Left renal cortex interstitium (tissue), 4 donors: Measurements from ENCODE around the gene SPRYD4. TPM values are rescaled to one million over a fixed set of nuclear protein-coding genes. Genes with fewer than 3 reads are reported as not detected.

Source experiments
- DNase-seq, 4 donors: peaks; one replicate each; pipeline ENCODE4 v3.0.0-alpha.2; 2013; ENCODE audit warnings: low read depth in 4 of 4, low spot score in 2 of 4, missing footprints in 1 of 4
- polyA plus RNA-seq, 4 donors: library from polyadenylated mRNA; unstranded; fragments of 120-200 nt; gene quantifications; one replicate each; pipeline ENCODE4 v1.2.1, GENCODE V29; 2013; ENCODE audit not compliant: insufficient read length in 4 of 4

SPRYD4 gene
- polyA plus RNA-seq, 4 donors = 3.4 to 7.4 (median 5.1) TPM

- no peak for DNase-seq
Measured at GRCh38 chr12:56518570-56518969, 50.2 kb downstream of the SPRYD4 start.

GRCh38 chr12:56520048-56520447 lies 51.7 kb downstream of the SPRYD4 start:
- no peak for DNase-seq

- no peak for DNase-seq
Measured at GRCh38 chr12:56520506-56520905, 52.1 kb downstream of the SPRYD4 start.

- no peak for DNase-seq
Measured at GRCh38 chr12:56521209-56521589, 52.8 kb downstream of the SPRYD4 start.

- DNase-seq = peak; percentile 73 to 84 (median 81)
Measured at GRCh38 chr12:56521590-56522371, 53.4 kb downstream of the SPRYD4 start, which contains the start of gene RBMS2. TSS of gene RBMS2 (plus strand) at chr12:56521820. CDS start at chr12:56522024, 204 bp downstream.

- DNase-seq = no peak
Measured at GRCh38 chr12:56522411-56523193, 54.2 kb downstream of the SPRYD4 start.

- DNase-seq = no peak
Measured at GRCh38 chr12:56528846-56529245, 60.5 kb downstream of the SPRYD4 start.

Other genes starting within 250 kb of the SPRYD4 start
- gene RNF41, start 246.7 kb upstream of the SPRYD4 start, polyA plus RNA-seq = 10 to 100 TPM; 44.0 to 46.6 (median 45.4) TPM
- 10 to 100 TPM; 28.6 to 32.9 (median 30.8) TPM for gene NABP2, start 244.2 kb upstream of the SPRYD4 start, polyA plus RNA-seq
- 10 to 100 TPM; 46.5 to 69.1 (median 59.7) TPM for gene SLC39A5, start 238.5 kb upstream of the SPRYD4 start, polyA plus RNA-seq
- gene ANKRD52, start 210.2 kb upstream of the SPRYD4 start, polyA plus RNA-seq = 10 to 100 TPM; 24.0 to 45.9 (median 31.5) TPM
- gene COQ10A, start 201.6 kb upstream of the SPRYD4 start, polyA plus RNA-seq = 10 to 100 TPM; 13.3 to 20.7 (median 19.0) TPM
- 100 to 1,000 TPM; 169 to 213 (median 200) TPM for gene CS, start 168.2 kb upstream of the SPRYD4 start, polyA plus RNA-seq
- 100 to 1,000 TPM; 143 to 174 (median 159) TPM for gene CNPY2, start 152.6 kb upstream of the SPRYD4 start, polyA plus RNA-seq
- 100 to 1,000 TPM in 2 of 4 donors, 10 to 100 TPM in 2; 51.8 to 138 (median 92.9) TPM for gene PAN2, start 134.6 kb upstream of the SPRYD4 start, polyA plus RNA-seq
- 1 to 10 TPM in 1 of 4 donors, under 1 TPM in 3; 0.59 to 1.2 (median 0.75) TPM for gene IL23A, start 129.7 kb upstream of the SPRYD4 start, polyA plus RNA-seq
- gene STAT2, start 108.5 kb upstream of the SPRYD4 start, polyA plus RNA-seq = 100 to 1,000 TPM in 2 of 4 donors, 10 to 100 TPM in 2; 71.1 to 156 (median 114) TPM
- under 1 TPM; 0.09 to 0.14 (median 0.12) TPM for gene APOF, start 105.7 kb upstream of the SPRYD4 start, polyA plus RNA-seq
- gene TIMELESS, start 19.2 kb upstream of the SPRYD4 start, polyA plus RNA-seq = 10 to 100 TPM; 30.4 to 45.3 (median 40.8) TPM
- gene MIP, start 13.9 kb upstream of the SPRYD4 start, polyA plus RNA-seq = under 1 TPM in 3 of 4 donors, not detected in 1; 0.11 to 0.38 (median 0.21) TPM
- gene GLS2, start 19.6 kb downstream of the SPRYD4 start, polyA plus RNA-seq = 1 to 10 TPM; 1.2 to 3.0 (median 2.1) TPM
- 10 to 100 TPM; 34.6 to 47.2 (median 39.0) TPM for gene RBMS2, start 53.2 kb downstream of the SPRYD4 start, polyA plus RNA-seq
- gene BAZ2A, start 161.7 kb downstream of the SPRYD4 start, polyA plus RNA-seq = 100 to 1,000 TPM in 1 of 4 donors, 10 to 100 TPM in 3; 62.3 to 124 (median 80.5) TPM
- gene ATP5F1B, start 177.4 kb downstream of the SPRYD4 start, polyA plus RNA-seq = 1,000 to 10,000 TPM in 2 of 4 donors, 100 to 1,000 TPM in 2; 822 to 1,339 (median 1,003) TPM
- gene PTGES3, start 219.7 kb downstream of the SPRYD4 start, polyA plus RNA-seq = 100 to 1,000 TPM; 267 to 334 (median 321) TPM